Occipital lobe (tissue), 3 donors: Measurements from ENCODE around the gene SMIM14. TPM values are rescaled to one million over a fixed set of nuclear protein-coding genes. Genes with fewer than 3 reads are reported as not detected.
"Not testable (repeated sequence)": the region's sequence is repeated elsewhere in the genome, so short reads cannot be mapped to it uniquely, and the experiment has no call there.

Experiments
- DNase-seq: peaks from one replicate; lab custom pipeline; 2025; lab: John Stamatoyannopoulos, UW
- small RNA-seq: library from RNA; depleted of rRNA; stranded (forward); fragments of <200 nt; gene quantifications from one replicate; pipeline ENCODE3, GENCODE V24; 2014
- total RNA-seq: library from RNA; depleted of rRNA; stranded (reverse); fragments of >200 nt; gene quantifications from one replicate; pipeline ENCODE4 v1.2.3, GENCODE V29; 2014

Gene SMIM14
- total RNA-seq, 1 donor from 2014 or later, result 59.9 TPM

DNA sequence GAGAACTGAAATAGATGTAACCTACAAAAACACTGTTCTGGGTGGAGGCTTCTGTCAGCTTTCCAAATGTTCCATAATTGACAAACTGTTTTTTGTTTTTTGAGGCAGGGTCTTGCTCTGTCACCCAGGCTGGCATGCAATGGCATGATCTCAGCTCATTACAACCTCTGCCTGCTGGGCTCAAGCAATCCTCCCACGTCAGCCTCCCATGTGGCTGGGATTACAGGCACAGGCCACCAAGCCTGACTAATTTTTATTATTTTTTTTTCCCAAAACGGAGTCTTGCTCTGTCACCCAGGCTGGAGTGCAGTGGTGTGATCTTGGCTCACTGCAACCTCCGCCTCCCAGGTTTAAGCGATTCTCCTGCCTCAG is 136.0 kb downstream of the SMIM14 start:
- not testable (repeated sequence) for DNase-seq

DNA sequence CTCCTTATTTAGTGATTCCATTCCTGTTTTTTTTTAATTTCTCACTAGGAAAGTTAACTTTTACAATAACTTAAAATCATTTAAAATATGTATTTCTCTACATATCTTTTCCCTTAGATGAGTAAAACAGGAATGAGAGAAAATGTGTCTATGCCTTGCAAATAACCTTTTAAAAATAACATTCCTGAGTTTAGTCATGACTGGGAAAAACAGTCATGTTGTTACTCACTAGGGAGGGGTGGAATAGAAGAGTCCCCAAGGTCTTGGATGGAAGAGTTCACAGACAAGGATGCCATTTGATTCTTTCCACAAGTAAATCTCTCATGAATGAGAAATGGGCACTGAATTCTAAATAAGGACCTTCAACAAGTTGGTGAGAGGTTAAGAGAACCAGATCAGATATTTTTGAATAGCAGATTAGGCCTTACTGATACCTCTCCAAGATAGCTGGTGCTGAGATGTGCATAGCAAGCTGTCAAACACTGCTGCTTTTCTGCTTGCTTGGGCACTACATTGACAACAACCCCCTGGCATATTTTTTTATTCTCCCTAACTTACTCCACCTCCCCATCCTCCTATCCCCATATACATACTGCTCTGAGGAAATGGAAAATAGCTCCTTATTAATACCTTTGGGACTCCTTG is 136.5 kb downstream of the SMIM14 start:
- no peak for DNase-seq

DNA sequence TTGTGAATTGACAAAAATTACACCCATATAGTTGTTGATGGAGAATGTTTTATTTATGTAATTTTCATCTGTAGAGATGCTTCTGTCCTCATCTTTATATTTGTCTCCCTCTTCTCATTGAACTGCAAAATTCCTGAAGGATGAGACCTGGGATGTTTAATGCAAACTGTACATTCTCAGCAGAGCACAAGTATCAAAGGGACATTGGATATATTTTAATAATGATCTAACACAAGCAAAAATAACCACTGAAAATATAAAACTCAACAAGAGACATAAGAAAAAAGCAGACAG is 140.0 kb downstream of the SMIM14 start:
- no peak for DNase-seq

DNA sequence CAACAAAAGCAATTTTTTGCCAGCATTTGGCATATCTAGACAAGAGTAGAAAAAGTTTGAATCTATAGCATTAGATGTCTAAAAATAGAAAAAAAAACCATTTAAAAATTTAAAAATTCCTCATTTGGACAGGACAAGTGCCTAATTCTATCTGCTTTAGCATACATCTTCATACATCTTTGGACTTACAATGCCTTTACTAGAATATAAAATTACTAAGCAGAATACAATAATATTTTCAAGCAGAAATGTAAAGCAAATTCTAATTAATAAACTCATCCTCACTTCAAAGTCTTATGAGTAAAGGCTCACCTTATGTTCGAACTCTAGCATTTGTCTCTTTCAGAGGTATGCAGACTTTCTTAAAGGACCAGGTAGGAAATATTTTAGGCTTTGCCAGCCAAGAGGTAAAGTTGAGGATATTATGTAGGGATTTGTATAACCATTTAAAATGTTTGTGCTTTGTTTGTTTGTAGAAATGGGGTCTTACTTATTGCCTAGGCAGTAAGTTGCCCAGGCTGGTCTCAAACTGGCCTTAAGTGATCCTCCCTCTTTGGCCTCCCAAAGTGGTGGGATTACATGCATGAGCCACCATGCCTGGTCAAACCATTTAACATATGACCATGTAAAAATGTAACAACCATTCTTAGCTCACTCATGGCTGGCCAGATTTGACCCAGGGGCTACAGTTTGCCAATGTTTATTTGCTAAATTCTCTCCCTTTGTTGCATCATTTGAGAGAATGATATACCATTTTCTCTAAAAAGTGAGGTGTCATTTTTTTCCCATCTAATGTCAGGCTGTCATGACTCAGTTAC is 140.5 kb downstream of the SMIM14 start:
- DNase-seq, result no peak

Small RNA genes lying within 50 kb of the gene (small RNA-seq; reads per million reads assigned to genes)
- gene RNU7-11P, result not detected

Other genes with a start within 250 kb of the SMIM14 start
- not detected for gene KLB, start 231.9 kb downstream of the SMIM14 start, total RNA-seq
- gene RPL9, start 179.9 kb downstream of the SMIM14 start, total RNA-seq, result 3,277 TPM
- 12.9 TPM for gene LIAS, start 179.8 kb downstream of the SMIM14 start, total RNA-seq
- gene UGDH, start 111.4 kb downstream of the SMIM14 start, total RNA-seq, result 32.6 TPM
- 93.7 TPM for gene UBE2K, start 59.3 kb upstream of the SMIM14 start, total RNA-seq